Measurements from ENCODE around the gene HIVEP1. TPM values are rescaled to one million over a fixed set of nuclear protein-coding genes. Genes with fewer than 3 reads are reported as not detected.
"Not testable (repeated sequence)": the region's sequence is repeated elsewhere in the genome, so short reads cannot be mapped to it uniquely, and the experiment has no call there.

The HIVEP1 gene
- total RNA-seq, 4 donors from 2014 or later: 21.6 to 59.4 (median 34.5) TPM

DNA sequence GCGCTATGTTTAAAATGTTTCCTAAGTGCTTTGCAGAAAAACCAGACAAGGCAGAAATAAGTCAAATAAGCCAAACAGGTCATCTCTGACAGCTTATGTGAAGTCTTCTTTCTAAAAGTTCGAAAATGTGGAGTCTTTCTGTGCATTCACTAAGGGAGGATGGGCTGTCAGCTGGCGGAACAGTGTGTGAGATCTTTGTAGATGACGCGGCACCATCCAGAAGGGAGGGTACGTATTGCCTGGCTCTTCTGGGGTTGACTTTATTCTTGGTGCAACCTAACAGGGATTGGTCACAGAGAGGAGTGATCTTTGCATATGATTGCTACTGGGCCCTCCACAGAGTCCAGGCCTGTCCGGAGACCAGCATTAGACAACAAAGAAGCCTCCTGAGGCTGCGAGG, 163.5 kb downstream of the HIVEP1 start:
- DNase-seq (ENCODE audit: low spot score): no peak
- no peak for ATAC-seq (ENCODE audit: low FRiP score)
- TF ChIP-seq, protein P1, sequence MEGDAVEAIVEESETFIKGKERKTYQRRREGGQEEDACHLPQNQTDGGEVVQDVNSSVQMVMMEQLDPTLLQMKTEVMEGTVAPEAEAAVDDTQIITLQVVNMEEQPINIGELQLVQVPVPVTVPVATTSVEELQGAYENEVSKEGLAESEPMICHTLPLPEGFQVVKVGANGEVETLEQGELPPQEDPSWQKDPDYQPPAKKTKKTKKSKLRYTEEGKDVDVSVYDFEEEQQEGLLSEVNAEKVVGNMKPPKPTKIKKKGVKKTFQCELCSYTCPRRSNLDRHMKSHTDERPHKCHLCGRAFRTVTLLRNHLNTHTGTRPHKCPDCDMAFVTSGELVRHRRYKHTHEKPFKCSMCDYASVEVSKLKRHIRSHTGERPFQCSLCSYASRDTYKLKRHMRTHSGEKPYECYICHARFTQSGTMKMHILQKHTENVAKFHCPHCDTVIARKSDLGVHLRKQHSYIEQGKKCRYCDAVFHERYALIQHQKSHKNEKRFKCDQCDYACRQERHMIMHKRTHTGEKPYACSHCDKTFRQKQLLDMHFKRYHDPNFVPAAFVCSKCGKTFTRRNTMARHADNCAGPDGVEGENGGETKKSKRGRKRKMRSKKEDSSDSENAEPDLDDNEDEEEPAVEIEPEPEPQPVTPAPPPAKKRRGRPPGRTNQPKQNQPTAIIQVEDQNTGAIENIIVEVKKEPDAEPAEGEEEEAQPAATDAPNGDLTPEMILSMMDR (IDR thresholded peaks at IDR 0.05): no peak

DNA sequence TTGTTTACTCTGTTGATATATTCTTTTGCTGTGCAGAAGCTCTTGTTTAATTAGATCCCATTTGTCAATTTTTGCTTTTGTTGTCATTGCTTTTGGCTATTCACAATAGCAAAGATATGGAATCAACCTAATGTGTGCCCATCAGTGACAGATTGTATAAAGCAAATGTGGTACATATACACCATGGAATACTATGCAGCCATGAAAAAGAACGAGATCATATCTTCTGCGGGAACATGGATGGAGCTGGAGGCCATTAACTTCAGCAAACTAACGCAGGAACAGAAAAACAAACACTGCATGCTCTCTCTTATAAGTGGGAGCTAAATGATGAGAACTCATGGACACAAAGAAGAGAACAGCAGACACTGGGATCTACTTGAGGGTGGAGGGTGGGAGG, 164.7 kb downstream of the HIVEP1 start:
- DNase-seq (ENCODE audit: low spot score); ATAC-seq (ENCODE audit: low FRiP score): not testable (repeated sequence)

DNA sequence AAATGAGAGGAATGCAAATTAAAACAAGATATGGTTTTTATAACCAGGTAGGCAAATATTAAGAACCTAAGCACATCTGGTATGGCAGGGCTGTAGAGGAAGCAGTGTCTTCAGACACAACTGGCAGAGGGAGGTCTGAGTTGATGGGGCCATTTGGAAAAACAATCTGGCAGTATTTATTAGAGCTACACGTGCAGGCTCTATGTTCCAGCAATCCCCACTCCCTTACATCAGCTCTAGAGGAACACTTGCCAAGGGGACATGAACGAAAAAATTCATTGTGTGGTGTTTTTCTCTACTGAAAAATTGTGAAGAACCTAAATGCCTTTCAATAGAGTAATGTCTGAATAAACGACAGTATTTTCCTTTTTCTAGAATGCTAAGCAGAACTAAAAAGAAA, 166.4 kb downstream of the HIVEP1 start:
- TF ChIP-seq, protein P1 (IDR thresholded peaks at IDR 0.05): no peak
- no peak for ATAC-seq (ENCODE audit: low FRiP score)

DNA sequence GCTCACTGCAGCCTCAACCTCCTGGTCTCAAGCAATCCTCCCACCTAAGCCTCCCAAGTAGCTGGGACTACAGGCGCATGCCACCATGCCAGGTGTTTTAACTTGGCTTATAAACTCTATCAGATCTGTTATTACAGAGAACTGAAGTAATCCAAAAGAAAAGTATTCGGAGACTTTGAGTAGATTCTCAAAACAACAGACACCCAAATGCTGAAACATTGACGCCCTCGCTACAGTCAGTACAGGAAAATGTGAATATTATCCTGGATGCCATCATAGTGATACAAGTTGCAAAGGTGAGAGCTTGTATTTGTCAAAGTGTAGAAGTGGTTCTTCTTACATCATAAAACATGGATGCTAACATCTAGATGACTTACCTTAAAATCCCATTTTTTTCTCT, 169.4 kb downstream of the HIVEP1 start:
- DNase-seq (ENCODE audit: low spot score) (no peak), ATAC-seq (ENCODE audit: low FRiP score) (no peak)
- TF ChIP-seq, protein P1 (IDR thresholded peaks at IDR 0.05): no peak

More for the DNA sequence above, 166.4 kb downstream of the HIVEP1 start:
- DNase-seq (ENCODE audit: low spot score): no peak

DNA sequence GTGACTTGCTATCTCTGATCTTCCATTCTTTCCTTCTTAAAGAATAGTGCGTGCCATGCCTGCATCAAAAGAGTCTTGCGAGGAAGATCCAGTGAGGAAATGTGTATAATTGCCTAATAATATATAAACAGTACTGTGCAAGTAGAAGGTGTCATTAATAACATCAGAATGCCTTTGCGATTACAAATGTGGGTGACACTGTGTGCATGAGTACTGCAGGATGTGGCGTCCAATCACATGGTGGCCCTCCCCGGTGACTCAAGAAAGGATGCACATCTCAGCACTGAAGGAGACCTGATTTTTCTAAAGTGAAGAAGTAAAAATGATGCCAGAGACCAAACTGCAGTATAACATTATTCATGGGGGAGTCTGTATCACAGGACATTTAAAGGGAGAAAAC, 170.6 kb downstream of the HIVEP1 start:
- DNase-seq (ENCODE audit: low spot score): no peak
- ATAC-seq (ENCODE audit: low FRiP score): no peak
- TF ChIP-seq, protein P1 (IDR thresholded peaks at IDR 0.05): no peak

DNA sequence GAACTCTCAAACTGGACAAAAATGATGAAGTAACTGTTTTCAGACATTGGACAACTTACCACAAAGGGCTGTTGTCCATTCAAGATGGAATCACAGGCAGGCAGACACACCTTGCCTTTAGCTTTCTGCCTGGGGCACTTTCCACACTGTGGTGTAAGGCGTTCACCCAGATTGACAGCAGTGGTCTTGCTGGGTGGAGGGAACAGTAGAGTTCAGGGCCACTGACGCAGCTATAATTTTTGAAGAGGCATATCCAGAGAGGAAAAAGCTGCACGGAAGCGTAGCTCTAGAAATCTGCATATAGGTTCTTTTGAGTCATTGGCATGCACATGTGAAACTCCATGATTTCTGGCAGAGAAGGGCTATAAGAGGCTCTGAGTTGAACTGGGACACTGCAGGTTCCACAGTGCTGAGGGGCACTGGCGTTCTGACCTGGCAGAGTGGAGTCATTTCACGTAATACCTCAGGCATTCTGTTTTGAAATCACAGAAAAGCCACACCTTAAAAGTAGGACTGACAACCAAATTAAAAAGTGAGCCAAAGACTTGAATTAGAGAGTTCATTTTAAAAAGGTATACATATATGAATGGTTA, 173.1 kb downstream of the HIVEP1 start:
- TF ChIP-seq, protein P1 (IDR thresholded peaks at IDR 0.05): no peak
- DNase-seq (ENCODE audit: low spot score) (no peak), ATAC-seq (ENCODE audit: low FRiP score) (no peak)

DNA sequence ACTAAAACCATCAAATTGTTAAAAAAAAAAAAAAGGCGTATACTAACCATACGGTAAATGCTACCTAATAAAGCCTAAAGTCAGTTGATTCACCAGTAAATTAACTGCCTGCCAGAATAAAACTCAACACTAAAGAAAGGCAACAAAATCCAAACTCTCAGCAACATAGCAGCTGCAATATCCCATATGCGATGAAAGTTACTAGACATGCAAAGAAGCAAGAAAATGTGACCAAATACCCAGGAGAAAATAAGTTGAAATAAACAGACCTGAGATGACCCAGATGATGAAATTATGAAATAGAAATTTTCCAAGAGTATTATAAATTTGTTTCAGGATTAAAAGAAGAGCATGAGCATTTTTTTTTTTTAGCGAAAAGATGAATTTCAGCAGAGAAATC, 174.4 kb downstream of the HIVEP1 start:
- DNase-seq (ENCODE audit: low spot score) (no peak), ATAC-seq (ENCODE audit: low FRiP score) (no peak)
- TF ChIP-seq, protein P1 (IDR thresholded peaks at IDR 0.05): no peak
